ENCODE data around the gene OSBPL5. TPM values are rescaled to one million over a fixed set of nuclear protein-coding genes. Genes with fewer than 3 reads are reported as not detected.

The OSBPL5 gene
- total RNA-seq, 1 experiment from 2014 or later, result 28.4 TPM

DNA sequence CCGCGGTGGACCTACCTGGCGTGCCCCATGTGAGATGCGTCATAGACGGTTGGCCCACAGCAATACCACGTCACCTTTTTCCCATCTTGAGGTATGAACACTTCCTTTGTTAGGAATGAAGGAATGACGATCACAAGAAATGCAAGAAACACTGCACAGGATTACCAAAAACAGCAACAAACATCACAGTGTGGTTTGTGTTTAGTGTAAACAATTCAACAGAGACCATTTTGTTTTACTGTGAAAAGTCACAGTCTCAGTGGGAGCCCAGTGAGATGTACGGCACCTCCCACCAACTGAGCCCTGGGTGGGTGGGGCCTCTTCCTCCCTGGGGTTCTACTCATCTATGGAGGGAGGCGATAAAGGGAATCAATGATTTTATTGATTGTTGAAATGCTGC lies 124.2 kb downstream of the OSBPL5 start:
- BruUV-seq (replicated peaks), result no TSS peak

DNA sequence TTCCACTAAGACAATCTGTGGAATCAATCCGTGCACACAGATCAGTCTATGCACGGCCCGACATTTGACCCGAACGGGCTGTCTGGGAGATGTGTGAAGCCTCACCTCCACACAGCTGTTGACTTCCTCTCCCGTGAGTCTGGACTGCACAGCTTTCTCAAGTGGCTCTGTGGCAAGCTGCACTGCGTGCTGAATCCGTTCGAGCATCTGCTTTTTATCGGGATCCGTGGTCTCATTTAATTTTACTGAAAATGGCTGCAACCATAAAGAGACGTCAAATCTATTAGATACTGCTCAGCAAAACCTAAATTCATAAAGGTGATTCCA lies 127.2 kb downstream of the OSBPL5 start:
- H3K36me3 ChIP-seq (ENCODE audit: insufficient read depth, low read length, poor library complexity, severe bottlenecking), result peaks cover 76% of the 10 kb centered on the region
- H3K4me1 ChIP-seq (ENCODE audit: insufficient read depth, low read length, poor library complexity, severe bottlenecking), result no peaks in the 10 kb centered on the region
- H3K27me3 ChIP-seq (replicated peaks; ENCODE audit: insufficient read depth, low read depth, low read length, poor library complexity), result no peaks in the 10 kb centered on the region
- TF ChIP-seq CTCF (conservative IDR thresholded peaks at IDR 0.05; ENCODE audit: low read depth, low read length) (no peak), EZH2 (IDR thresholded peaks at IDR 0.05; ENCODE audit: borderline replicate concordance, low read depth, low read length, poor library complexity, severe bottlenecking) (no peak)
- POLR2A ChIA-PET (ENCODE audit: low non-redundant PET), result no interaction called here
- CTCF ChIA-PET, result interaction anchor here (1.4 to 1.7 kb wide), 2 partner anchors 9 to 54 kb away, joined by 13 to 29 read pairs; no protein-coding TSS in a partner anchor
- intact Hi-C loops (cut with micrococcal nuclease; ENCODE audit: unreplicated experiment), result loop anchor here (1.0 to 10.0 kb wide), 3 partner anchors 54 to 377 kb away; no protein-coding TSS in a partner anchor
- DNase-seq (ENCODE audit: low spot score), result no peak
- no TSS peak for BruUV-seq (replicated peaks)
- H3K27ac ChIP-seq (ENCODE audit: low read depth, low read length, poor library complexity, severe bottlenecking), result no peak overlapping the region
- no peaks in the 10 kb centered on the region for H3K9me3 ChIP-seq (ENCODE audit: low read depth, low read length, poor library complexity, severe bottlenecking)
- H3K4me3 ChIP-seq (ENCODE audit: low read depth, low read length, poor library complexity, severe bottlenecking), result no peak overlapping the region

More for the DNA sequence above, 124.2 kb downstream of the OSBPL5 start:
- Histone ChIP-seq H3K36me3 (ENCODE audit: insufficient read depth, low read length, poor library complexity, severe bottlenecking) (peaks cover 70% of the 10 kb centered on the region), H3K27ac (ENCODE audit: low read depth, low read length, poor library complexity, severe bottlenecking) (no peak overlapping the region), H3K27me3 (replicated peaks; ENCODE audit: insufficient read depth, low read depth, low read length, poor library complexity) (no peaks in the 10 kb centered on the region), H3K9me3 (ENCODE audit: low read depth, low read length, poor library complexity, severe bottlenecking) (no peaks in the 10 kb centered on the region), H3K4me3 (ENCODE audit: low read depth, low read length, poor library complexity, severe bottlenecking) (no peak overlapping the region), H3K4me1 (ENCODE audit: insufficient read depth, low read length, poor library complexity, severe bottlenecking) (no peaks in the 10 kb centered on the region)
- TF ChIP-seq CTCF (conservative IDR thresholded peaks at IDR 0.05; ENCODE audit: low read depth, low read length) (no peak), EZH2 (IDR thresholded peaks at IDR 0.05; ENCODE audit: borderline replicate concordance, low read depth, low read length, poor library complexity, severe bottlenecking) (no peak)
- CTCF ChIA-PET, result no interaction called here
- POLR2A ChIA-PET (ENCODE audit: low non-redundant PET), result no interaction called here
- intact Hi-C loops (cut with micrococcal nuclease; ENCODE audit: unreplicated experiment), result no loop called here
- DNase-seq (ENCODE audit: low spot score), result no peak

Other genes with a start within 250 kb of the OSBPL5 start
- gene PHLDA2, start 235.9 kb downstream of the OSBPL5 start, total RNA-seq (2021), result 25.0 and 33.7 TPM in 2 replicates
- gene NAP1L4, start 173.0 kb downstream of the OSBPL5 start, total RNA-seq (2021), result 169 and 184 TPM in 2 replicates
- 76.4 and 106 TPM in 2 replicates for gene CARS1, start 107.9 kb downstream of the OSBPL5 start, total RNA-seq (2021)
- gene MRGPRG, start 53.5 kb upstream of the OSBPL5 start, total RNA-seq (2021), result not detected in 2 replicates
- gene MRGPRE, start 67.1 kb upstream of the OSBPL5 start, total RNA-seq (2021), result not detected in 2 replicates
- 44.3 and 49.2 TPM in 2 replicates for gene ZNF195, start 213.8 kb upstream of the OSBPL5 start, total RNA-seq (2021)